Measurements from ENCODE around the gene EDIL3. TPM values are rescaled to one million over a fixed set of nuclear protein-coding genes. Genes with fewer than 3 reads are reported as not detected.
"Not testable (repeated sequence)": the region's sequence is repeated elsewhere in the genome, so short reads cannot be mapped to it uniquely, and the experiment has no call there.

EDIL3 gene
- total RNA-seq, 2 donors from 2014 or later, result not detected

DNA sequence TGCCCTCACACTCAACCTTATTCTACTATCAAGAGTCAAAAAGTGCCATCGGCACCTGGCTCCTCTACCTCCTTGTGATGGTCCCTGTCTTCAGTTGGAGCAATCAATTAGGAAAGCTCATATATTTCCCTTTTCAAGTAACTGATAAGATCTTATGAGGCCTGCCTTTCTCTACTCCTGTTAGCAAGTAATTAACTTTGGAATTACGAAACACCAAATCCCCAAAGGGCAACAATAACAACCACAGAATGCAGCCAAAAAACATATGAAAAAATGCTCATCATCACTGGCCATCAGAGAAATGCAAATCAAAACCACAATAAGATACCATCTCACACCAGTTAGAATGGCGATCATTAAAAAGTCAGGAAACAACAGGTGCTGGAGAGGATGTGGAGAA is 366.2 kb downstream of the EDIL3 start:
- not testable (repeated sequence) for H3K27me3 Mint-ChIP-seq (ENCODE audit: low read depth); DNase-seq; H3K4me1 Mint-ChIP-seq (ENCODE audit: low read depth); H3K36me3 Mint-ChIP-seq (ENCODE audit: insufficient read depth in 2 of 2); H3K27ac Mint-ChIP-seq; H3K4me3 Mint-ChIP-seq; H3K9me3 Mint-ChIP-seq; ATAC-seq (replicated peaks in 1 of 2)

DNA sequence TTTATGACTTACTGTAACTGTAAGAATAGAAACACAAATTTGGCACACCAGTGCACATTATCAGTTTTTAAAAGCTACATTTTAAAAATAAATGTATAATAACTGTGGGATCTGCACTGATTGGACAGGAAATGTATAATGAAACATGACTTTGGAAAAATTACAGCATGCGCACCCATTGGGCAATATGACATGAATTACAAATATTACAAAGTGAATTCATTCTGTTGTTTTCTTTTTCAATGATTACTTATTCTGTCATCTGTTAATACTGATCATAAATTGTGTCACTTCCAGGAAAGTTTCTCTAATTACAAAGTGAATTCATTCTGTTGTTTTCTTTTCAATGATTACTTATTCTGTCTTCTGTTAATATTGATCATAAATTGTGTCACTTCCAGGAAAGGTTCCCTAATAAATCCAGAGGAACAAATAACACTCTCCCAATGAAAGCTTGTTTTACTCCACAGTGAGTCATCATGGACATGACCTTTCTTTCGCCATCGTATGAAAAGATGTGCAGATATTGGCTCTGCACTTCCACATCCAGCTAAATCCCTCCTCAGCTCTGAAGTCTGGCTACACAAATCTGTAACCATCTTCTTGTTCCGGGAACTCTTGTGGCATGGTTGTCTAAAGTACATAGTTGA is 367.0 kb downstream of the EDIL3 start:
- no peak for DNase-seq
- Mint-ChIP-seq H3K9me3 (peaks cover 0 to 3% of the 10 kb centered on the region in 2 donors), H3K4me1 (ENCODE audit: low read depth) (no peaks in the 10 kb centered on the region), H3K27ac (no peak overlapping the region), H3K27me3 (ENCODE audit: low read depth) (no peaks in the 10 kb centered on the region), H3K36me3 (ENCODE audit: insufficient read depth in 2 of 2) (no peaks in the 10 kb centered on the region), H3K4me3 (no peak overlapping the region)
- no peak for ATAC-seq (replicated peaks in 1 of 2)

DNA sequence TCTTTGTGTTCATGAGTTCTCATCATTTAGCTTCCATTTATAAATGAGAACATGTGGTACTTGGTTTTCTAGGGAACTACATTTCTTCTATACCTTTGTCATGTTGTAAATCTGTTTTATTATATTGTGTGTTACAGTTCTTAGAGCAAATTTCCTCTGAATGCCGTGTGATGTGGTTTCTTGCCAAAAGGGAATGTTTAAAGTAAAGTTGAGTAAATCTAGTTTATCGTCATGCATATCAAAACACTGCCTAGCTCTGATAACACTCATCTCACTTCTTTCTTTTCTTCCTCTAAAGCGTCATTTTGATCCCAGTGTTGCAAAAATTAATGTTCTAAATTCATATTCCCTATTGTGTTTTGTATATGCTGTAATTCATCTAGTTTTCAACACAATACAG is 368.6 kb downstream of the EDIL3 start:
- H3K36me3 Mint-ChIP-seq (ENCODE audit: insufficient read depth in 2 of 2), result no peaks in the 10 kb centered on the region
- no peak for ATAC-seq (replicated peaks in 1 of 2)
- no peaks in the 10 kb centered on the region for H3K27me3 Mint-ChIP-seq (ENCODE audit: low read depth)

DNA sequence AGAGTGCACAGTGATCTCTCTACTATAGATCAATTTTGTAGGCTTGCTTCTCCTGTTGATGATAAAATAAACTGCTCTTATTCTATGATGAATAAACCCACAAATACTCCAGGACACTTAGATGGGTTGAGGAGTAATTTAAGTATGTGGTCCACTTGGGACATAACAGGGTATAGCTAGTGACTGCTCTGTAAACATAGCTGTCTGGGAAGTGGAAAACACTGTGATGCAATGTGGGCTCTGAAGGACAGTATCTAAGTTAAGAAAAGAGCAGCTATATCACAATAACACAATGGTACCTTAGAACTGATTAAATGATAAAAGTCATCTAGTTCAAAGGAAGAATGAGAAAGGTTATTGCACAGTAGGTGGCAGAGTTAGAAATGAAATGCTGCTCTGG is 369.7 kb downstream of the EDIL3 start:
- H3K27ac Mint-ChIP-seq, result no peak overlapping the region
- H3K36me3 Mint-ChIP-seq (ENCODE audit: insufficient read depth in 2 of 2), result no peaks in the 10 kb centered on the region
- ATAC-seq (replicated peaks in 1 of 2) (no peak), DNase-seq (no peak)
- no peak overlapping the region for H3K4me3 Mint-ChIP-seq
- H3K4me1 Mint-ChIP-seq (ENCODE audit: low read depth), result no peaks in the 10 kb centered on the region
- H3K27me3 Mint-ChIP-seq (ENCODE audit: low read depth), result no peaks in the 10 kb centered on the region
- peaks cover 0 to 8% of the 10 kb centered on the region in 2 donors for H3K9me3 Mint-ChIP-seq

More for the DNA sequence above, 368.6 kb downstream of the EDIL3 start:
- Mint-ChIP-seq H3K4me3 (no peak overlapping the region), H3K27ac (no peak overlapping the region), H3K4me1 (ENCODE audit: low read depth) (no peaks in the 10 kb centered on the region), H3K9me3 (peaks cover 0 to 8% of the 10 kb centered on the region in 2 donors)
- no peak for DNase-seq

DNA sequence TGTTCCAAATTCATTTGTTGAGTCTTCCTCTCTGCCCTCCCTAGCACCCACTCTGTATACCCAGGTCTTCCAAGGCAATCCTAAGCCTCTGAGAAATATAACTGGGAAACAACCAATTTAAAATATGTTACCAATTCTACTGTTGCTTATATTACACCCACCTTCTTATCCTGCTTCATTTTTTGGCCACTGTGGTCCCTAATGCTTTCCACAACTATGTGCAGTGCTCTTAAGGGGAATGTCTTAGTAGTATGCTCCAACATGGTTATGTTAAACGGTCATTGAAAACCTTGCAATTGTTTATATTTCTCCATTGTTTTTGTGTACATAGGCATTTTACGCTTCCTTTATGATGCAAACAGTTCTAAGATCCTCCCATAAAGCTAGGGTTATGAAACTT is 390.9 kb downstream of the EDIL3 start:
- H3K9me3 Mint-ChIP-seq, result peaks cover 0 to 8% of the 10 kb centered on the region in 2 donors
- H3K27me3 Mint-ChIP-seq (ENCODE audit: low read depth), result no peaks in the 10 kb centered on the region
- ATAC-seq (replicated peaks in 1 of 2) (no peak), DNase-seq (no peak)
- H3K4me1 Mint-ChIP-seq (ENCODE audit: low read depth), result no peaks in the 10 kb centered on the region
- H3K4me3 Mint-ChIP-seq, result no peak overlapping the region
- H3K36me3 Mint-ChIP-seq (ENCODE audit: insufficient read depth in 2 of 2), result no peaks in the 10 kb centered on the region
- no peak overlapping the region for H3K27ac Mint-ChIP-seq

DNA sequence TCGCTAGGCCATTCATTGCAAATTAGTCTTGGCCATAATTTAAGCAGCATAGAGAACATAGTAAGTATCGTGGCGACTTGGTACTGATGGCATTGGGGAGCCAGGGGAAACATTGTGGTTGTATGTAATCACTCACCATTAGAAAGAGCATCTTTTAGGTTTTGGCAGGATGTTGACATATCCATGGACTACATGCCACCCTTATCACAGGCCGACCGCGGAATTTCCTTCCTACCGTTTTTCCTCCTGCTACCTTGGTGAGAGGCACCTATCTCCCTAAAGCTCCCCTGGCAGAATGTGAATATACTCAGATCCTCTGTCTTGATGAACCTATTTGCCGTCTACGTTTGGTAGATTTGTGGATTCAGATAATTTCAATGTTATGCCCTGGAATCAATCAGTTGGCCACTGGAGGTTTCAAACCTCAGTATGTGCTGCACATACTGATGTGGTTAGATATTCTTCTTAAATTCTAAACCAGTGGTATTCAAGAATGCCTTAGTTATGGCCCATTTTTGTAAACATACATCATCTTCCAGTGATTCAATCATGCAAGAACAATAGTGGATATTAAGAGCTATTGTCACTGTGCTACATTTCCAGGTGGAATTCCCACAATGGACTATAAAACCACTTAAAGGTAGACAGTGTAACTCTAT is 393.0 kb downstream of the EDIL3 start:
- H3K27me3 Mint-ChIP-seq (ENCODE audit: low read depth), result no peaks in the 10 kb centered on the region
- H3K4me1 Mint-ChIP-seq (ENCODE audit: low read depth), result no peaks in the 10 kb centered on the region
- H3K27ac Mint-ChIP-seq, result no peak overlapping the region
- peaks cover 0 to 2% of the 10 kb centered on the region in 2 donors for H3K9me3 Mint-ChIP-seq
- no peak overlapping the region for H3K4me3 Mint-ChIP-seq
- H3K36me3 Mint-ChIP-seq (ENCODE audit: insufficient read depth in 2 of 2), result no peaks in the 10 kb centered on the region
- ATAC-seq (replicated peaks in 1 of 2) (no peak), DNase-seq (no peak)

DNA sequence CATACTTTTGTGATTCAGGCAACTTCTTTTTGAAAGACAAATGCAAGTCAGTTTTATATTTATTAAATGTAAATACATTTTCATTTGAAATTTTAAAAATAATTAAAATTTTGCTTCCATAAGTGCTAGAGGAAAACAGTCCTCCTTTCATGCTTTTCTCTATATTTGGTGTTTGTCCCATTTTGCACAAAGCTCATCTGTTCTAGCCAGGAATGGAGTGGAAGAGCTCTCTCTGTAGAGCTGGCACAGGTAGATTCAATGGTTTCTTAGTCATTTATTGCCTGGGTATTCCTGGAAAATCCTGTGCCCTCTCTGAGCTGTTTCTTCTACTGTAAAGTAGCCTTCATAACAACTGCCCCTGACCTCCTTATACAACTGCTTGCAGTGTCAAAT is 396.4 kb downstream of the EDIL3 start:
- no peak overlapping the region for H3K4me3 Mint-ChIP-seq
- H3K27me3 Mint-ChIP-seq (ENCODE audit: low read depth), result no peaks in the 10 kb centered on the region
- peaks cover 0 to 2% of the 10 kb centered on the region in 2 donors for H3K9me3 Mint-ChIP-seq
- DNase-seq, result no peak
- no peak for ATAC-seq (replicated peaks in 1 of 2)
- no peaks in the 10 kb centered on the region for H3K4me1 Mint-ChIP-seq (ENCODE audit: low read depth)
- no peak overlapping the region for H3K27ac Mint-ChIP-seq
- no peaks in the 10 kb centered on the region for H3K36me3 Mint-ChIP-seq (ENCODE audit: insufficient read depth in 2 of 2)

DNA sequence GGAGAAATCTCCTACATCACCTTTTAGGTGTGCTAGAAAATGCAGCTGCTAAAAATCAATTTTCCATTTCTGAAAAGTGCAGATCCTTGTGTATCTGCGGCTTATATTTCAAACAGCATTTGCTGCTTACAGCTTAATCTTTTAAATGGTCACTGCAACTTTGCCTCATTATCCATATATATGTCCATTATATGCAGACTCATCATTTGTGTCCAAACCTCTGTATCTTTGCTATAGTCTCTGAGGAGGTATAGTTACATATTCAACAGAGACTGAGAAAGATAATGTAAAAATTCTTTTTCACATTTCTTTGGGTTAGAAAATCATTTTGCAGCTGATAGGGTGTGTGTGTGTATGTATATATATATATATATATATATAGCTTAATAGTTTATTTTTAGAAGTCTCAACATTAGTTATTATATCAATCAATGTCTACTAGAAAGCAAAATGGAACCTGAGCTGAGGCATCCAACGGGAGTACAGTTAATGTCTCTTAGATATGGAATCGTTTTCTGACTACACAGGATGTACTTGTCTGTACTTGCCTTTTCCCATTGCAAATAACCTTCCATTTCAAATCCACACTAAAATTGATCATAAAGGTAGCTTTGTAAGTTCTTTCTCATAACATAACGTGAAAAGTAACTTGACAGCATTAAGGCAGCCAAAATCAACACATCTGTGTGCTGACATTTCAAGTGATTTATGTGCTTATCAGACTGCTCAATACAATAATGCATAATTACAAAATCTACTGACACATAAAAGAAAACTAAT is 397.0 kb downstream of the EDIL3 start:
- Mint-ChIP-seq H3K27ac (no peak overlapping the region), H3K4me3 (no peak overlapping the region), H3K9me3 (peaks cover 0 to 2% of the 10 kb centered on the region in 2 donors), H3K4me1 (ENCODE audit: low read depth) (no peaks in the 10 kb centered on the region), H3K36me3 (ENCODE audit: insufficient read depth in 2 of 2) (no peaks in the 10 kb centered on the region), H3K27me3 (ENCODE audit: low read depth) (no peaks in the 10 kb centered on the region)
- no peak for ATAC-seq (replicated peaks in 1 of 2)
- no peak for DNase-seq

DNA sequence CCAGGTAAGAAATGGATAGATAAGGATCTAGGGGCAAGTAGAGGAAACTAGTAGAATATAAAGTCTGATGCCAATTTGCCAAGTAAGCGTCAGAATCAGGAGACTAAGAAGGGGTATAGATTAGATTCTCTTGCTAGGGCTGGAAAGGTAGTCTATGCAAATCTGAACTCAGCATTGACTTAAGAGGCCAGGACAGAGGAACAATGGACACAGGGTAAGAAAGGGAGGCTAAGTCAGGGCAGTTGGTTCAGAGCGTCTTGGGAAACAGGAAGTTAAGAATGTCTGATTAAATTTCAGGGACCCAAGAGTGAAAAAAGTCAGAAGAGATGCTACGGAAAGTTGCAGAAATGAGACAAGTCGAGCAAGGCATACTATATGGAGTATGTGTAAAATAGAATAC is 400.8 kb downstream of the EDIL3 start:
- H3K27me3 Mint-ChIP-seq (ENCODE audit: low read depth), result no peaks in the 10 kb centered on the region
- no peaks in the 10 kb centered on the region for H3K9me3 Mint-ChIP-seq
- no peaks in the 10 kb centered on the region for H3K4me1 Mint-ChIP-seq (ENCODE audit: low read depth)
- DNase-seq (no peak), ATAC-seq (replicated peaks in 1 of 2) (no peak)
- no peak overlapping the region for H3K4me3 Mint-ChIP-seq
- no peak overlapping the region for H3K27ac Mint-ChIP-seq
- no peaks in the 10 kb centered on the region for H3K36me3 Mint-ChIP-seq (ENCODE audit: insufficient read depth in 2 of 2)

DNA sequence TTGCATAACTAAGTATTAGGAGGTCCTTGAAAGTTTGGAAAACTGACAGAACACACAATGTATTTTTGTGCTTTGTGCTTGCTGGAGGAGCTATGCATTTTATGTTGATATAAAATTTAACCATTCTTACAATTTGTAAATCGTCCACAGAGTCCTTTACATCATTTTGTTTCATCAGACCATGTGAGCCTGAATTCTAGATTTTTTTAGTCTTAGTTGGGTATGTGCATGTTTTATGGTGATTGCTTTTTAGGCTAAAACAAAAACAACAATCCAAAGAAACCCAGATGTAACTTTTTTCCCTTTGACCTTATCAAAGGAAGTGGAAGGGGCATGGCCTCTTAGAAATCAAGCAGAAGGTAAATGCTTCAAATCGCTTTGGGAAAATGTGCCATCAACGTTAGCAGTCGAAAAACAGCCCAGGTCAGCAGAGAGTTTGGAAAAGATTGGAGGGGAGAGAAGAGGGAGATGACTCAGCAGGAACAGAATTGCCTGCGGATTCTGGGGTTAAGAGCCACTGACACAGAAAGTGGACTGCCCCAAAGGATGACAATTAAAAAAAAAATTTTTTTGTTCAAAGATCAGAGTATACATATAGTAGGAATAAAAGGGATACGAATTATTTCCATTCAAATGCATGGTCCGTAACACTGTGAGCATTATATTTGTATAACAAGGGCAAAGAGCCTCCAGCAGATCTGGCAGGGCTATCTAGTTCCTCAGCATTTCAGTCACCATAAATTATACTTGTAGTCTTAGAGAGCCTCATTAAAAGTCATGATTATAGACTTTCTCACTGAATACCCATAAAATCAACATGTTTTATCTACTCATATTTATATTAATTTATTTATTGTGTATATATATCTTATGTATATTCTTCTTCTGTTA is 410.5 kb downstream of the EDIL3 start:
- DNase-seq, result no peak
- no peaks in the 10 kb centered on the region for H3K36me3 Mint-ChIP-seq (ENCODE audit: insufficient read depth in 2 of 2)
- no peak for ATAC-seq (replicated peaks in 1 of 2)
- no peaks in the 10 kb centered on the region for H3K9me3 Mint-ChIP-seq
- no peaks in the 10 kb centered on the region for H3K27me3 Mint-ChIP-seq (ENCODE audit: low read depth)
- no peak overlapping the region for H3K4me3 Mint-ChIP-seq
- no peaks in the 10 kb centered on the region for H3K4me1 Mint-ChIP-seq (ENCODE audit: low read depth)
- no peak overlapping the region for H3K27ac Mint-ChIP-seq

DNA sequence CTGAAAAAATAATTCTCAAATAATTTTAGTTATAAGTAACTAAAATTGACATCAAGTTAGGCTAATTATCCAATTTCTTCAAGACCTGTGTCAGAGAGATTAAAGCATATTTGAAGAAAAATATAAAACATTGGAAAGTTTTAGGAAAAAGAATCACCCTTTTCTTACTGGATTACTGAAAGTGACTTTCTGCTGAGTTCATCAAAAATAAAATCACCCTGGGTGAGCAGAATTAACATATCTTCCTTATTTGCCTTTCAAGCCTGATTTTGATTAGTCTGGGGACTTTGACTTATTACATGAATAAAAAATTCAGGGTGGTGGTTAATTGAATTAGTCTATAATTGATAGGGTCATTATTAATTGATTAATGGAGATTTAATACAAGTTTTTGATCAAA is 411.8 kb downstream of the EDIL3 start:
- H3K4me1 Mint-ChIP-seq (ENCODE audit: low read depth), result no peaks in the 10 kb centered on the region
- no peak overlapping the region for H3K4me3 Mint-ChIP-seq
- H3K36me3 Mint-ChIP-seq (ENCODE audit: insufficient read depth in 2 of 2), result no peaks in the 10 kb centered on the region
- no peaks in the 10 kb centered on the region for H3K27me3 Mint-ChIP-seq (ENCODE audit: low read depth)
- H3K9me3 Mint-ChIP-seq, result no peaks in the 10 kb centered on the region
- no peak overlapping the region for H3K27ac Mint-ChIP-seq
- ATAC-seq (replicated peaks in 1 of 2) (no peak), DNase-seq (no peak)

DNA sequence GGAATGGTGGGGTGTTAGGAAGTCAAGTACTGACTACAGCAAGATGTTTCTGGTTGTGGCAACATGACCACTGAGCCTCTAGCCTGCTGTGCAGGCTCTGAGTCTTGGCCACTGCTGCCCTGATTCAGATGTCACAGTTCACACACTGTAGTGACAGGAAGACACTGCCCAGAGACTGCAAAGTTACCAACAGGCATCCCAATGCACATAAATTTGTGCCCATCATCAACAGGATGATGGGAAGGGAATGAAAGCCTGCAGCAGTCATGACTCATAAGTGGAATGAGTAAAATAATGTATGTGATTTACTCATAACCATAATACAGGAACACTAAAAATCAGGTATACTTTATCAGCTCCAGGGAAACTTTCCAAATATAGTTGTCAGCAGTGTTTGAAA is 412.4 kb downstream of the EDIL3 start:
- Mint-ChIP-seq H3K4me1 (ENCODE audit: low read depth) (no peaks in the 10 kb centered on the region), H3K27ac (no peak overlapping the region), H3K36me3 (ENCODE audit: insufficient read depth in 2 of 2) (no peaks in the 10 kb centered on the region), H3K9me3 (no peaks in the 10 kb centered on the region), H3K4me3 (no peak overlapping the region), H3K27me3 (ENCODE audit: low read depth) (no peaks in the 10 kb centered on the region)
- no peak for ATAC-seq (replicated peaks in 1 of 2)
- no peak for DNase-seq

DNA sequence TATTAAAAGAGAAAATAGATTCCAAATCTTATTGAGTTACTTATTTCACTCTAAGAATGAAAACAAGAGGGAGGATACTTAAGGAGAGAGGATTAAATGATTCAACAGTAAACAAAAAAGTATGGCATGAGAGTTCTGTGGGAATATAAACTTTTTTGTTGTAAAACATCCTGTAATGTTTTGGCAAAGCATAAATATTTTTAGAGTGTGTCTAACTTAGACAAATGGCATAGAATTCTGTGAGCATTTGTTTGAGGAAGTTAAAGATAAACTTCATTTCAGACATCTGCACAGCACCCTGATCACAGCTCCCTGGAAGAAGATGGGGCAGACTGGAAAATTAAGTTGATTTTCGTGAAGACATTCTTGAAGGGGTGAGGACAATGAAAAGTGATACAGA is 417.3 kb downstream of the EDIL3 start:
- H3K36me3 Mint-ChIP-seq (ENCODE audit: insufficient read depth in 2 of 2), result no peaks in the 10 kb centered on the region
- H3K27ac Mint-ChIP-seq, result no peak overlapping the region
- DNase-seq, result no peak
- no peaks in the 10 kb centered on the region for H3K9me3 Mint-ChIP-seq
- no peaks in the 10 kb centered on the region for H3K4me1 Mint-ChIP-seq (ENCODE audit: low read depth)
- H3K4me3 Mint-ChIP-seq, result no peak overlapping the region
- ATAC-seq (replicated peaks in 1 of 2), result no peak
- H3K27me3 Mint-ChIP-seq (ENCODE audit: low read depth), result no peaks in the 10 kb centered on the region
